ENCODE data around the gene ZMYND11. TPM values are rescaled to one million over a fixed set of nuclear protein-coding genes. Genes with fewer than 3 reads are reported as not detected.

ZMYND11 gene
- total and polyA plus RNA-seq, 2 donors (not counting 1 experiment from before 2014, with no cell fraction given) = 17.3 to 50.1 TPM

DNA sequence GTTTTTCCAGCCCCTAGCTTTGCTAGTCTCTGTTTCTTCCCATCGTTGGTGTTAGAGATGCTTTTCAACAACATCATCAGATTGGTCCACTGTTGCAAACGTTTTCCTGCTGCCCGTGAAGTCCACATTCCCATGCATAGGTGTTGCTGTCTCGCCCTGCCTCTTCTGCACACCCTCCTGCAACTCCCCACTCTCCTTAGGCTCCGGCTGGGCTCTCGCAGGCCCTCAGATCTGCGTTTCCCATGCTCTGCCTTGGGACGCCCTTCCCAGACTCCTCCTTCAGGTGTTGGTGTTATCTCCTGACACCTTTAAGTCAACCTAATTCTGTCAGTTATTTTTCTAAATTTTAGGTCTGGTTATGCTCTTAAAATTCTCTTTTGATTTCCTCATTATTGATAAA is 55.0 kb downstream of the ZMYND11 start:
- Mint-ChIP-seq H3K27ac (no peak overlapping the region), H3K9me3 (ENCODE audit: insufficient read depth) (no peaks in the 10 kb centered on the region), H3K4me1 (peaks cover 17% of the 10 kb centered on the region), H3K27me3 (no peaks in the 10 kb centered on the region), H3K4me3 (no peak overlapping the region)
- Histone ChIP-seq H3K9me3 (ENCODE audit: control extremely low read depth in 1 of 3, control insufficient read depth in 2 of 3, insufficient read depth in 1 of 3, low read length in 2 of 3) (peaks cover 0 to 5% (median 0%) of the 10 kb centered on the region in 3 donors), H3K4me3 (ENCODE audit: control extremely low read depth in 1 of 5, extremely low read depth in 1 of 5, insufficient read depth in 1 of 5, low read depth in 2 of 5, low read length in 4 of 5) (no peak overlapping the region), H3K4me1 (ENCODE audit: control insufficient read depth in 2 of 2, insufficient read depth in 2 of 2, low read length in 2 of 2) (peaks cover 5 to 9% of the 10 kb centered on the region in 2 donors), H3K27me3 (replicated peaks in 1 of 4; ENCODE audit: control extremely low read depth in 1 of 4, control insufficient read depth in 3 of 4, insufficient read depth in 4 of 4, low read length in 3 of 4) (no peaks in the 10 kb centered on the region), H2AFZ (ENCODE audit: insufficient read depth, low read depth, low read length, poor library complexity, severe bottlenecking) (no peak overlapping the region), H3K9ac (ENCODE audit: low read length) (no peak overlapping the region), H3K4me2 (replicated peaks; ENCODE audit: low read depth, low read length, poor library complexity, severe bottlenecking) (no peak overlapping the region), H3K79me2 (ENCODE audit: control insufficient read depth, insufficient read depth, low read length) (peaks cover 4% of the 10 kb centered on the region), H3K36me3 (replicated peaks in 1 of 2; ENCODE audit: control extremely low read depth in 1 of 2, control insufficient read depth in 1 of 2, extremely low read depth in 1 of 2, insufficient read depth in 2 of 2, low read length in 1 of 2) (no peaks in the 10 kb centered on the region), H4K20me1 (ENCODE audit: control insufficient read depth, insufficient read depth, low read length, poor library complexity, severe bottlenecking) (peaks cover 30% of the 10 kb centered on the region), H3K27ac (ENCODE audit: low read length in 2 of 2) (no peak overlapping the region)
- ATAC-seq (ENCODE audit: low read depth) = no peak
- ChIA-PET POLR2A (no interaction called here), CTCF (no interaction called here)
- no peak for DNase-seq
- 98% methylated on average over 7 of the region's 8 CpGs for WGBS (ENCODE audit: insufficient coverage)
- no peak for TF ChIP-seq EZH2 (IDR thresholded peaks at IDR 0.05; ENCODE audit: borderline replicate concordance, insufficient read depth, low read depth, low read length, poor library complexity, severe bottlenecking)
- TF ChIP-seq, protein P1, sequence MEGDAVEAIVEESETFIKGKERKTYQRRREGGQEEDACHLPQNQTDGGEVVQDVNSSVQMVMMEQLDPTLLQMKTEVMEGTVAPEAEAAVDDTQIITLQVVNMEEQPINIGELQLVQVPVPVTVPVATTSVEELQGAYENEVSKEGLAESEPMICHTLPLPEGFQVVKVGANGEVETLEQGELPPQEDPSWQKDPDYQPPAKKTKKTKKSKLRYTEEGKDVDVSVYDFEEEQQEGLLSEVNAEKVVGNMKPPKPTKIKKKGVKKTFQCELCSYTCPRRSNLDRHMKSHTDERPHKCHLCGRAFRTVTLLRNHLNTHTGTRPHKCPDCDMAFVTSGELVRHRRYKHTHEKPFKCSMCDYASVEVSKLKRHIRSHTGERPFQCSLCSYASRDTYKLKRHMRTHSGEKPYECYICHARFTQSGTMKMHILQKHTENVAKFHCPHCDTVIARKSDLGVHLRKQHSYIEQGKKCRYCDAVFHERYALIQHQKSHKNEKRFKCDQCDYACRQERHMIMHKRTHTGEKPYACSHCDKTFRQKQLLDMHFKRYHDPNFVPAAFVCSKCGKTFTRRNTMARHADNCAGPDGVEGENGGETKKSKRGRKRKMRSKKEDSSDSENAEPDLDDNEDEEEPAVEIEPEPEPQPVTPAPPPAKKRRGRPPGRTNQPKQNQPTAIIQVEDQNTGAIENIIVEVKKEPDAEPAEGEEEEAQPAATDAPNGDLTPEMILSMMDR (IDR thresholded peaks at IDR 0.05) = no peak
- intact Hi-C loops (cut with micrococcal nuclease) = no loop called here

DNA sequence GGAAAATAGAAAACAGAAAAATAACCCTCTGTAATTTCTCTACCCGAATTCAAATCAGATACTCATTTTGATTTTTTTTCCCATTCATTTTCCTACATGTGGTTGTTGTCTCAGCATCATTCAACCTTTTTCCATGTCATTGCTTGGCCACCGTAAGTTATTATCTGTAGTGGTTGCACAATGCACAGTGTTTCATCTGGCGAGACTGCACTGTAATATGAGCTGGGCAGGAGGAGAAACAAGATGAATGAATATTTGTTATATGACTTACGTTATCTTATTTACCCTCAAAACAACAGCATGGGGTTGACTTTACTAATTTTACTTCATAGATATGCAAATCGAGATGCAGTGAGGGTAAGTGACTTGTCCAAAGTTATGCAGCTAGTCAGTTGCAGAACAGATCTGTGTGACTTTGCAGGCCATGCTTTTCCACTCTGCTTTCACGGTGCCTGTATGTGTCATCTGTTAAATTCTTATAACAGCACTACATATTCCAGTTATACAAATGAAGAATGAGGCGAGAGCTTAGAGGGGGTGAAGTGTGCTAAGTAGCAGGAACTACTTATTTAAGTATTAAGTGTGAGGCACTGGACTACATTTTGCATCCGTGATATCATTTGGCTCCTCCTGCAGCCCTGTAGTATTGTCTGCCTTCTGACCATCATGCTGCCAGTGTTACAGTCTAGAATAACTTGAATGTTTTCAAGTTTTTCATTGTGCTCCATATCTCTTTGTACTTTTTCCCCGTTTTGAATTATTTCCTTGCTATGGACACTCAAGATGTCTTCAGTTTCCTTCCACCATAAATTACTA is 56.7 kb downstream of the ZMYND11 start:
- ChIA-PET POLR2A (no interaction called here), CTCF (interaction anchor here (0.6 kb wide), 2 partner anchors 38 to 676 kb away, joined by 3 to 4 read pairs; no protein-coding TSS in a partner anchor)
- Histone ChIP-seq H3K9ac (ENCODE audit: low read length) (no peak overlapping the region), H3K4me2 (replicated peaks; ENCODE audit: low read depth, low read length, poor library complexity, severe bottlenecking) (no peak overlapping the region), H3K36me3 (replicated peaks in 1 of 2; ENCODE audit: control extremely low read depth in 1 of 2, control insufficient read depth in 1 of 2, extremely low read depth in 1 of 2, insufficient read depth in 2 of 2, low read length in 1 of 2) (no peaks in the 10 kb centered on the region), H4K20me1 (ENCODE audit: control insufficient read depth, insufficient read depth, low read length, poor library complexity, severe bottlenecking) (peaks cover 30% of the 10 kb centered on the region), H3K27ac (ENCODE audit: low read length in 2 of 2) (no peak overlapping the region), H3K79me2 (ENCODE audit: control insufficient read depth, insufficient read depth, low read length) (no peaks in the 10 kb centered on the region), H2AFZ (ENCODE audit: insufficient read depth, low read depth, low read length, poor library complexity, severe bottlenecking) (no peak overlapping the region), H3K9me3 (ENCODE audit: control extremely low read depth in 1 of 3, control insufficient read depth in 2 of 3, insufficient read depth in 1 of 3, low read length in 2 of 3) (peaks cover 0 to 5% (median 0%) of the 10 kb centered on the region in 3 donors), H3K4me3 (ENCODE audit: control extremely low read depth in 1 of 5, extremely low read depth in 1 of 5, insufficient read depth in 1 of 5, low read depth in 2 of 5, low read length in 4 of 5) (no peak overlapping the region), H3K4me1 (ENCODE audit: control insufficient read depth in 2 of 2, insufficient read depth in 2 of 2, low read length in 2 of 2) (peaks cover 5 to 9% of the 10 kb centered on the region in 2 donors), H3K27me3 (replicated peaks in 1 of 4; ENCODE audit: control extremely low read depth in 1 of 4, control insufficient read depth in 3 of 4, insufficient read depth in 4 of 4, low read length in 3 of 4) (no peaks in the 10 kb centered on the region)
- Mint-ChIP-seq H3K27ac (no peak overlapping the region), H3K9me3 (ENCODE audit: insufficient read depth) (no peaks in the 10 kb centered on the region), H3K4me1 (peaks cover 23% of the 10 kb centered on the region), H3K4me3 (no peak overlapping the region), H3K27me3 (no peaks in the 10 kb centered on the region)
- ATAC-seq (ENCODE audit: low read depth) (no peak), DNase-seq (no peak)
- intact Hi-C loops (cut with micrococcal nuclease) = no loop called here
- TF ChIP-seq EZH2 (IDR thresholded peaks at IDR 0.05; ENCODE audit: borderline replicate concordance, insufficient read depth, low read depth, low read length, poor library complexity, severe bottlenecking) = no peak
- TF ChIP-seq, protein P1 (IDR thresholded peaks at IDR 0.05) = no peak
- no CpG with 5 or more reads among the region's 9 CpGs for WGBS (ENCODE audit: insufficient coverage)
